ENCODE results near the gene SYNGR4. TPM values are rescaled to one million over a fixed set of nuclear protein-coding genes. Genes with fewer than 3 reads are reported as not detected.
A peak's percentile ranks its signal among the peaks of the same experiment; 100 is the strongest.

SYNGR4 gene
- total and polyA plus RNA-seq, 7 donors = 0.04 TPM; not detected in 6

DNA sequence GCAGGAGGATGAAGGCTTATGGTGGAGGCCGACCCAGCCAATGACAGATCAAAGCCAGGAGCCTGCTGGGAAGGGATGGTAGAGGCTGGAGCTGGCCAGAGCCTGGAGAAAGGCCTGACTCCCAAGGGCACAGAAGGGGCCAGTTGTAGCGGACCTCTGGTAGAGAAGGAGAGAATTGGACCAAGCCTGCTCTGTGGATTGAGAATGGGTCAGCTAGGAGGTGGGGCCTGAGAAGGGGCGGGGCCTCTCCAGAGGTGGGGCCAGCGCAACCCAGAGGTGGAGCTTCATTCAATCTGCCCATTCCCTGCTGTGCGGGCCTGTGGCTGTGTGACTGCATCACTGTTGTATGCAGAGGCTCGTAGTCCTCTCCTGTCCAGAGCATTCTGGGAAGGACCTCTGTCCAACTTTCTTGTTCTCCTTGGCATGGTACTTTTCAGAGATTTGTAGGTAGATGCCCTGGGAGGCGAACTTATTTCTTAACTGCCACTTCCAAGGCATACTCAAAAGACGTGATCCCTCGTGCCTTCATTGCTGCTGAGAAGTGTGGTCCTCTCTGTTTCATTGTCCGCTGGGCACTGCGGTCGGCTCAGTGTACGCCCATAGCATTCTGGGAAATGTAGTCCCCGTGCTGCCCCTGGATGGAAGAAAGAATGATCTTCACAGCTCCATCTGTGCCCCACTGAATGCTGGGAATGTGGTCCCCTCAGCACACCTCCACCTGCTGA, 36.0 kb downstream of the SYNGR4 start:
- TF ChIP-seq, protein P1, sequence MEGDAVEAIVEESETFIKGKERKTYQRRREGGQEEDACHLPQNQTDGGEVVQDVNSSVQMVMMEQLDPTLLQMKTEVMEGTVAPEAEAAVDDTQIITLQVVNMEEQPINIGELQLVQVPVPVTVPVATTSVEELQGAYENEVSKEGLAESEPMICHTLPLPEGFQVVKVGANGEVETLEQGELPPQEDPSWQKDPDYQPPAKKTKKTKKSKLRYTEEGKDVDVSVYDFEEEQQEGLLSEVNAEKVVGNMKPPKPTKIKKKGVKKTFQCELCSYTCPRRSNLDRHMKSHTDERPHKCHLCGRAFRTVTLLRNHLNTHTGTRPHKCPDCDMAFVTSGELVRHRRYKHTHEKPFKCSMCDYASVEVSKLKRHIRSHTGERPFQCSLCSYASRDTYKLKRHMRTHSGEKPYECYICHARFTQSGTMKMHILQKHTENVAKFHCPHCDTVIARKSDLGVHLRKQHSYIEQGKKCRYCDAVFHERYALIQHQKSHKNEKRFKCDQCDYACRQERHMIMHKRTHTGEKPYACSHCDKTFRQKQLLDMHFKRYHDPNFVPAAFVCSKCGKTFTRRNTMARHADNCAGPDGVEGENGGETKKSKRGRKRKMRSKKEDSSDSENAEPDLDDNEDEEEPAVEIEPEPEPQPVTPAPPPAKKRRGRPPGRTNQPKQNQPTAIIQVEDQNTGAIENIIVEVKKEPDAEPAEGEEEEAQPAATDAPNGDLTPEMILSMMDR (IDR thresholded peaks at IDR 0.05) = no peak
- Histone ChIP-seq H3K27me3 (ENCODE audit: insufficient read depth in 3 of 3, low read length in 2 of 3) (peaks cover 0 to 31% (median 28%) of the 10 kb centered on the region in 3 donors), H3K9me3 (no peaks in the 10 kb centered on the region), H3K4me3 (peak overlapping the region; percentile 24), H3K4me1 (no peaks in the 10 kb centered on the region), H3K36me3 (ENCODE audit: insufficient read depth in 1 of 2, low read depth in 1 of 2) (no peaks in the 10 kb centered on the region), H3K27ac (no peak overlapping the region)
- intact Hi-C loops (cut with DNase I) = no loop called here
- 33 to 42% (median 36%) methylated on average over 14 of the region's 14 CpGs for WGBS, 3 donors
- DNase-seq (peak; percentile 52 to 76), ATAC-seq (peak; percentile 48 to 72 (median 66))

DNA sequence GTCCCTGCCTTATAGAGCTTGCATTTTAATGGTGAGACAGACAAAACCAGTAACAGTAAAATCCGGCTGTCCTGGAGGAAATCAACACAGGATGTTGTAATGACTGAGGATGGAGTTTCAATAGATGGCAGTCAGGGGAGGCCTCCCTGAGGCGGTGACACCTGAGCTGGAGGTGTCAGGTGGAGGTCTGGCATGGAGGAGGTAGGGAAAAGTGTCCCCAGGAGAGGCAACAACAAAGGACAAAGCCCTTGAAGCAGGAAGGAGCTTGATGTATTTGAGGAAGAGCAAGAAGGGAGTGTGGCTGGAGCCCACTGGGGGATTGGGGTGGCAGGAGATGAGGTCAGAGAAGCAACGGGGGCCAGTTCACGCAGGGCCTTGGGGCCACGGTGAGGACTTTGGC, 37.1 kb downstream of the SYNGR4 start:
- Histone ChIP-seq H3K4me3 (no peak overlapping the region), H3K36me3 (ENCODE audit: insufficient read depth in 1 of 2, low read depth in 1 of 2) (no peaks in the 10 kb centered on the region), H3K9me3 (no peaks in the 10 kb centered on the region), H3K4me1 (no peaks in the 10 kb centered on the region), H3K27me3 (ENCODE audit: insufficient read depth in 3 of 3, low read length in 2 of 3) (peaks cover 0 to 27% (median 17%) of the 10 kb centered on the region in 3 donors), H3K27ac (no peak overlapping the region)
- TF ChIP-seq, protein P1 (IDR thresholded peaks at IDR 0.05) = no peak
- WGBS, 3 donors = 59 to 64% (median 64%) methylated on average over 5 of the region's 5 CpGs
- DNase-seq = no peak
- intact Hi-C loops (cut with DNase I) = no loop called here
- no peak for ATAC-seq

DNA sequence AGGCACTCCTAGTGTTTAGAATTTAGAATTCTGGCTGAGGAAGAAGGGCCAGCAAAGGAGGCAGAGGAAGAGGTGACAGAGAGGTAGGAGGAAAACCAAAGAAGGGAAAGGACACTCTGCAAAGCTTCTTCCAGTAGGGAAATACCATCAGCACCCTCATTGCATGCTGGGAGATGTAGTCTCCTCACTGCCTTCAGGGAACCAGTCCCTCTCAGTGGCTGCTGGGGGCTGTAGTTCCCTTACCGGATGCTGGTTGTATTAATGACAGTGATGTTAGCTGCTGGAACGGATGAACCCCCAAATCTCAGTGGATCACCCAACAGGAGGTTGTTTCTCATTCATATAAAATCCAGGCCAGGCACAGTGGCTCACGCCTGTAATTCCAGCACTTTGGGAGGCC, 39.4 kb downstream of the SYNGR4 start:
- H3K27ac ChIP-seq = no peak overlapping the region
- H3K4me3 ChIP-seq = no peak overlapping the region
- 34 to 35% (median 35%) methylated on average over 3 of the region's 3 CpGs for WGBS, 3 donors
- H3K4me1 ChIP-seq = no peaks in the 10 kb centered on the region
- no peaks in the 10 kb centered on the region for H3K9me3 ChIP-seq
- H3K27me3 ChIP-seq (ENCODE audit: insufficient read depth in 3 of 3, low read length in 2 of 3) = peaks cover 0 to 22% (median 5%) of the 10 kb centered on the region in 3 donors
- TF ChIP-seq, protein P1 (IDR thresholded peaks at IDR 0.05) = no peak
- DNase-seq = no peak
- H3K36me3 ChIP-seq (ENCODE audit: insufficient read depth in 1 of 2, low read depth in 1 of 2) = no peaks in the 10 kb centered on the region
- peak; percentile 52 to 71 (median 60) for ATAC-seq
- intact Hi-C loops (cut with DNase I) = no loop called here

DNA sequence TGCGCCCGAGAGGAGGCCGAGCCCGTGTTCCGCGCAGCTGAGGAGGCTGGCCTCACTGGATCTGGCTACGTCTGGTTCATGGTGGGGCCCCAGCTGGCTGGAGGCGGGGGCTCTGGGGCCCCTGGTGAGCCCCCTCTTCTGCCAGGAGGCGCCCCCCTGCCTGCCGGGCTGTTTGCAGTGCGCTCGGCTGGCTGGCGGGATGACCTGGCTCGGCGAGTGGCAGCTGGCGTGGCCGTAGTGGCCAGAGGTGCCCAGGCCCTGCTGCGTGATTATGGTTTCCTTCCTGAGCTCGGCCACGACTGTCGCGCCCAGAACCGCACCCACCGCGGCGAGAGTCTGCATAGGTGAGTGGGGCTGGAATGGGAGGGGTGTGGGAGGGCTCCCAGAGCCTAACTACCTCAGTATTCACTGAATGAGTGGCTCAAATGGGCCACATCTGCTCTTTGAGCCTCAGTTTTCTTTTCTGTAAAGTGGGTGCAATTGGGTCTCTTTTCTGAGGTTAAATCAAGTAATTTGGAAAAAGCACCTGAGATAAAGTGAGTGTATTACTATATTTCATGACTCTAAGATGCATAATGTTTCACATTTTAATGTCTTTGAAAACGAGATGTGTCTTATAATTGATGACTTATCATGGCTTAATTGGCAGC, 41.0 kb downstream of the SYNGR4 start:
- intact Hi-C loops (cut with DNase I) = no loop called here
- H3K27ac ChIP-seq = no peak overlapping the region
- H3K4me1 ChIP-seq = no peaks in the 10 kb centered on the region
- DNase-seq (no peak), ATAC-seq (no peak)
- 89 to 91% (median 91%) methylated on average over 18 to 27 of the region's 27 CpGs for WGBS, 3 donors
- H3K36me3 ChIP-seq (ENCODE audit: insufficient read depth in 1 of 2, low read depth in 1 of 2) = no peaks in the 10 kb centered on the region
- H3K27me3 ChIP-seq (ENCODE audit: insufficient read depth in 3 of 3, low read length in 2 of 3) = peaks cover 0 to 22% (median 4%) of the 10 kb centered on the region in 3 donors
- TF ChIP-seq, protein P1 (IDR thresholded peaks at IDR 0.05) = no peak
- no peak overlapping the region for H3K4me3 ChIP-seq
- H3K9me3 ChIP-seq = no peaks in the 10 kb centered on the region
